DMS153 treated with DMSO at 0.1 percent for 48 hours (cell line): ENCODE data around the gene RUNX2.
"Not testable (repeated sequence)": the region's sequence is repeated elsewhere in the genome, so short reads cannot be mapped to it uniquely, and the experiment has no call there.

Experiments used
- DNase-seq: peaks from one replicate; lab custom pipeline; 2025; ENCODE audit not compliant: unreplicated experiment; lab: John Stamatoyannopoulos, UW

RUNX2 gene

DNA sequence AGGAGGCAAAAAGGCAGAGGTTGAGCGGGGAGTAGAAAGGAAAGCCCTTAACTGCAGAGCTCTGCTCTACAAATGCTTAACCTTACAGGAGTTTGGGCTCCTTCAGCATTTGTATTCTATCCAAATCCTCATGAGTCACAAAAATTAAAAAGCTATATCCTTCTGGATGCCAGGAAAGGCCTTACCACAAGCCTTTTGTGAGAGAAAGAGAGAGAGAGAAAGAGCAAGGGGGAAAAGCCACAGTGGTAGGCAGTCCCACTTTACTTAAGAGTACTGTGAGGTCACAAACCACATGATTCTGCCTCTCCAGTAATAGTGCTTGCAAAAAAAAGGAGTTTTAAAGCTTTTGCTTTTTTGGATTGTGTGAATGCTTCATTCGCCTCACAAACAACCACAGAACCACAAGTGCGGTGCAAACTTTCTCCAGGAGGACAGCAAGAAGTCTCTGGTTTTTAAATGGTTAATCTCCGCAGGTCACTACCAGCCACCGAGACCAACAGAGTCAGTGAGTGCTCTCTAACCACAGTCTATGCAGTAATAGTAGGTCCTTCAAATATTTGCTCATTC lies at the start of gene RUNX2:
RUNX2 (plus strand) TSS at position 375 of the 567 bp plus-strand sequence. CDS start 397 bp downstream, outside the sequence.
- DNase-seq, result no peak

DNA sequence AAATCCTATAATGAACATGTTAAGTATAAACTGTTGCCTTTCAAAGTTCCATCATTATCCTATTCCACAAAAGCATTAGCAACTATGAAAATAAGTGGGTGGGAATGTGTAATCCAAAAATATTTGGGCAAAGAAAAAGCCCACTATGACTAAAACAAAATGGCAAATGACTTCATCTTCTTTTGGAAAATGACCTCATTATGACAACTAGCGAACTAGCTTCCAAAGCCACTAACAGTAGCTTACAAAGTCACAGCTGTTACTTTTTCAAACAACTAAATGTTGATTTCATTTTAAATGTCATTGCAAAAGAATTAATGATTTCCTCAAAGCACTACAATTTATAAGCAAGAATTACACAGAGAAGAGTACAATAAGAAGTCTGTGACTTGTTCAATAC lies 49.8 kb upstream of the RUNX2 start:
- DNase-seq, result no peak

GRCh38 chr6:45286707-45287106 lies 41.4 kb upstream of the RUNX2 start:
- not testable (repeated sequence) for DNase-seq

DNA sequence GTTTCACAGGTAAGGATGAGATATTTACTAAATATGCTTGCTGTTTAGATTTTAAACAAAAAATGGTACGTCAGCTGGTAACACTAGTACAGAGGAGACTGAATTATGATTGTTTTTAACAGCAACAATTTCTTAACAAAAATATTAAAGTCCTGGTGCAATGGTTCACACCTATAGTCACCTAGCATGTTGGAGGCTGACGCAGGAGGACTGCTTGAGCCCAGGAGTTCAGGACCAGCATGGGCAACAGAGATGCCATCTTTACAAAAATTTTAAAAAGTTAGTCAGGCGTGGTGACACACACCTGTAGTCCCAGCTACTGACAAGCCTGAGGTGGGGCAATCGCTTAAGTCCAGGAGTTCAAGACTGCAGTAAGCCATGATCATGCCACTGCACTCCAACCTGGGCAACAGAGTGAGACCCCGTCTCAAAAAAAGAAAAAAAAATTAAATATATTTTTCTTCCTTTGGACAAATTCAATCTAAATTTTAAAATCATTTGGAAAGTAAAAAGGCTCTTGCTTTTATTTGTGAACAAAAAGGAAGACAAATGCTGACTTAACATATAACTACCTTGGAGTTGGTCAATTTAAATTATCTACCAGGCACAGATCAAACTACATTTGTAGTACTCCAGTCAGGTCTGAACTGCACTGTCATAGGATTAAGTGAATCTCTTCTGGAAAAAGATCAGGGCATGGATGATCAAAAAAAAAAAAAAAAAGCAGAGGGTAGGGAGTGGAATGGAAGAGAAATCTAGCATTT lies 38.2 kb upstream of the RUNX2 start:
- DNase-seq, result no peak

GRCh38 chr6:45293306-45293705 lies 34.8 kb upstream of the RUNX2 start:
- DNase-seq, result no peak

DNA sequence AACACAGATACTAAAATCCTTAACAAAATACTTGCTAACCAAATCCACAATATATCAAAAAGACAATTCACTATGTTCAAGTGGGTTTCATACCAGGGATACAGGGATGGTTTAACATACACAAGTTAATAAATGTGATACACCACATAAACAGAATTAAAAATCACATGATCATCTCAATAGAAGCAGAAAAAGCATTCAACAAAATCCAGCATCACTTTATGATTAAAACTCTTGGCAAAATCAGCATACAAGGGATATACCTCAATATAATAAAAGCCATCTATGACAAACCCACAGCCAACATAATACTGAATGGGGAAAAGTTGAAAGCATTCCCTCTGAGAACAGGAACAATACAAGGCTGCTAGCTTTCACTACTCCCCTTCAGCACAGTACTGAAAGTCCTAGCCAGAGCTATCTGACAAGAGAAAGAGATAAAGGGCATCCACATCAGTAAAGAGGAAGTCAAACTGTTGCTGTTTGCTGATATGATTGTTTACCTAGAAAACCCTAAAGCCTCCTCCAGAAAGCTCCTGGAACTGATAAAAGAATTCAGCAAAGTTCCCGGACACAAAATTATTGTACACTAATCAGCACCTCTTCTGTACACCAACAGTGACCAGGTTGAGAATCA lies 33.9 kb upstream of the RUNX2 start:
- not testable (repeated sequence) for DNase-seq

DNA sequence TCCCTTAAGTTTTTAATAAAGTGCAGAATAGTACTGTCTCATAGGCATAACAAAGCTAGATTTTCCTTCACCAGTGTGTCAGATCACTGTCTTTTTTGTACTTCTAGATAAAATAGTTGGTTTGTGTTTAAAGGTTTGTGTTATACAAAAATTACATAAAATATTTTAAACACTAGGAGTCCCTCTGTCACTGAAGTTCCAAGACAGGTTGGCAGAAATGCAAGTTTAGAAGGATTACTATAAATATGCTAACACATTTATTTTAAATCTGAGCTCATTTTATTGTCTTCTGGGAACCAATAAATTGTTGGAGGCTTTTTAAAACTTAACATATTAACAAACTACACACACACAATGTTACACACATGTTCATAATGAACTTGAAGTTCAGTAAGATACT lies 30.8 kb upstream of the RUNX2 start:
- DNase-seq, result no peak

DNA sequence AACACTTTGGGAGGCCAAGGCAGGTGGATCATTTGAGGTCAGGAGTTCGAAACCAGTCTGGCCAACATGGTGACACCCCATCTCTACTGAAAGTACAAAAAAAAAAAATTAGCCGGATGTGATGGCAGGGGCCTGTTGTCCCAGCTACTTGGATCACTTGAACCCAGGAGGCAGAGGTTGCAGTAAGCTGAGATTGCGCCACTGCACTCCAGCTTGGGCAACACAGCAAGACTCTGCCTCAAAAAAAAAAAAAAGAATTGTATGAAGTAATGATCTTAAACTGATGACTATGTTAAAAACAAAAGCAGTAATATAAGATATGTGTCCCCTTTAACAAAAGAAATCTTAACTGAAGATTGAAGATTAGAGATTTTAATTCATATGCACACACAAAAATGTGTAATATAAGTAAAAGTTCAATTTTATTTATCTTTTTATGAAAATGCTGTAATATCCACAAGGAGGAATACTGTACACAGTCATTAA lies 29.0 kb upstream of the RUNX2 start:
- DNase-seq, result no peak

DNA sequence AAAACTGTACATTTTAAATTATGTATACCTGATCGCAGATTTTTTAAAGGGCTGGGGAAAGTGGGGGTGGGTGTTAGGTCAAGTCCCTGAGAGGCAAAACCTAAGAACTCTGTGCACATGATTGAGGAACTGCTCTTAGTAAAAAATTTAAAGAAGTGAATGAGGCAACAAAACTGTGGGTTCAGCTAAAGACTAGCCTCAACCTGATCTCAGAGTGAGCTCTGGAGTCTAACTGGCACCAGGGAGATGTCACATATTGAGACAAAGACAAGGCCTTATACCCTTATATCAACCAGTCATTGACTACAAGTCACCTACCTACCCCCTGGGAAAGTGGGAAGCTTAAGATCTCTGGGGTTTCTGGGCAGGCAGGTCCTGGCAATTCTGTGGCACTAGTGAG lies 27.4 kb upstream of the RUNX2 start:
- DNase-seq, result no peak

GRCh38 chr6:45301348-45302142 lies 26.6 kb upstream of the RUNX2 start:
- no peak for DNase-seq

- no peak for DNase-seq
Measured at GRCh38 chr6:45302832-45303231, 25.3 kb upstream of the RUNX2 start.

DNA sequence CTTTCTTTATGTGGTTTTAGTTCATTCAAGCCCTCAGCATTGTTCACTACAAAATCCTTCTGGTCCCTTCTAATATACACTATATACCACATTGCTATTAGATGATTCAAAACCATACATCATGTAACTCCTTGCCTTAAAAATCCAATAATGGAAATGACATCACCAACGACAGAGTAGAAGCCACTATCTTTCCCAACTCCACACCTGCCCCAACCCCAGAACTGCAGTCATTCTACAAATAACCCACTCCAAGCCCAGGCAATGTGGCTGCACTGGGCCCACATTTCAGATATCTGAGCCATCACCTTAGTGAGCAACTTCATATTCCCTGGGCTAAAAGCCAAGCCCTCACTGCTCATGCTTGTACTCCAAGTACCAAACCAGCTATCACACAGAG lies 22.6 kb upstream of the RUNX2 start:
- no peak for DNase-seq

DNA sequence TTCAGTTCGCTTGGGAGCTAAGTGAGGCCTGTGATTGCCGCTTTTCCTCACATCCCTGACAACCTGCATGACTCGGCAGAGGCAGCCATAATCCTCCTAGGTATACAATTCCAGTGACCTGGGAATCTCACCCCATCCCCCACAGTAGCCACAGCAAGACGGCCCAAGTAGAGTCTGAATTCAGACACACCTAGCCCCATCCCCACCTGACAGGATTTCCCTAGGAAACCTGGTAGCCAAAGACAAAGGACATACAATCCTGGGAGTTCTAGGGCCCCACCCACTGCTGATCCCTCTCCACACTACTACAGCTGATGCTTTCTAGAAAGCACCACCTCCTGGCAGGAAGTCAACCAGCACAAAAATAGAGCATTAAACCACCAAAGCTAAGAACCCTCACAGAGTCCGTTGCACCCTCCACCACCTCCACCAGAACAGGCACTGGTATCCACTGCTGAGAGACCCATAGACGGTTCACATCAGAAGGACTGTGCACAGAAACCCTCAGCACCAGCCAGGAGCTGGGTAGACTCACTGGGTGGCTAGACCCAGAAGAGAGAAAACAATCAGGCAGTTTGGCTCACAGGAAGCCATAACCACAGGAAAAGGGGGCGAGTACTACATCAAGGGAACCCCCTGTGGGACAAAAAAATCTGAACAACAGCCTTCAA lies 17.9 kb upstream of the RUNX2 start:
- no peak for DNase-seq

DNA sequence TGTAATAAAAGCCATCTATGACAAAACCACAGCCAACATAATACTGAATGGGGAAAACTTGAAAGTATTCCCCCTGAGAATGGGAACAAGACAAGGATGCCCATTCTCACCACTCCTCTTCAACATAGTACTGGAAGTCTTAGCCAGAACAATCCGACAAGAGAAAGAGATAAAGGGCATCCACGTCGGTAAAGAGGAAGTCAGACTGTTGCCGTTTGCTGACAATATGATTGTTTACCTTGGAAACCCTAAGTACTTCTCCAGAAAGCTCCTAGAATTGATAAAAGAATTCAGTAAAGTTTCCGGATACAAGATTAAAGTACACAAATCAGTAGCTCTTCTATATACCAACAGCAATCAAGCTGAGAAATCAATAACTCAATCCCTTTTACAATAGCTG lies 14.0 kb upstream of the RUNX2 start:
- no peak for DNase-seq

DNA sequence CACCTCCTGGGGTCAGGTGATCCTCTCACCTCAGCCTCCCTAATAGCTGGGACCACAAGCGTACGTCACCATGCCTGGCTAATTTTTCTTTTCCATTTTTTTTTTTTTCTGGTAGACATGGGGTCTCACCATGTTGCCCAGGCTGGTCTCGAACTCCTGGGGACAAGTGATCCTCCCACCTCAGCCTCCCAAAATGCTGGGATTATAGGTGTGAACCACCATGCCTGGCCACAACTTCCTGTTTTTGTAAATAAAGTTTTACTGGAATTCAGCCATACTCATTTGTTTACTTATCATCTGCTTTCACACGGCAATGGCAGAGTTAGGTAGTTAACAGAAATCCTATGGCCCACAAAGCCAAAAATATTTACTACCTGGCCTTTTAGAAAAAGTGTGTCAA lies 7.8 kb upstream of the RUNX2 start:
- DNase-seq, result no peak

GRCh38 chr6:45323656-45324224 lies 4.4 kb upstream of the RUNX2 start:
- no peak for DNase-seq

- DNase-seq, result no peak
Measured at GRCh38 chr6:45326698-45327417, 1.3 kb upstream of the RUNX2 start.

- DNase-seq, result no peak
Measured at GRCh38 chr6:45328523-45328922, 393 bp downstream of the RUNX2 start.

DNA sequence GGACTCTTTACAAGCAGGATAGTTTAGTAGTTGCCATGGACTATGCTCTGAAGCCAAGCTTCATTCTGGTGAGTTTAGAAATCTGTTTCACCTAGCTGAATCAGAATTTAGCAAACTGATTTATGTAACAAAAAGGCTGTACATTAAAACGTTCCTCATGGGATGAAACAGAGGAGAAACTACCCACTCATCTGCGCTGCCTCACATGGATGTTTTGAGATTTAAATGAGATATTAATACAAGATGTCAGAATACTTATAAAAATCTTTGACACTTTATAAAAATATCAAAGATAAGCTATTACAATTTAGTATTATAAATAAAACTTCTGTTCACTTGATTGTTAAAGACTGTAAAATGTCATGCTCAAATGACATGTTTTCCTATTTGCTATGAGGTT lies 16.8 kb downstream of the RUNX2 start:
- no peak for DNase-seq

GRCh38 chr6:45350186-45350710 lies 22.1 kb downstream of the RUNX2 start:
- no peak for DNase-seq
